ENCODE results near the gene DIP2A. TPM values are rescaled to one million over a fixed set of nuclear protein-coding genes. Genes with fewer than 3 reads are reported as not detected.

Gene DIP2A
- total and polyA plus RNA-seq, 2 experiments from 2014 or later, result 19.8 to 24.6 TPM

GRCh38 chr21:46616656-46617055, 158.0 kb downstream of the DIP2A start:
- no peak overlapping the region for H3K4me2 ChIP-seq
- H3K4me1 ChIP-seq (ENCODE audit: insufficient read depth), result no peaks in the 10 kb centered on the region
- H3K4me3 ChIP-seq, result no peak overlapping the region
- no peaks in the 10 kb centered on the region for H3K9me2 ChIP-seq (replicated peaks; ENCODE audit: insufficient read depth)
- no peak overlapping the region for H2AFZ ChIP-seq
- H3K27me3 ChIP-seq, result no peaks in the 10 kb centered on the region
- H3K36me3 ChIP-seq (replicated peaks; ENCODE audit: insufficient read depth, low read depth), result no peaks in the 10 kb centered on the region
- H3K79me2 ChIP-seq, result no peaks in the 10 kb centered on the region
- WGBS (ENCODE audit: low lambda C conversion rate, missing lambda C conversion rate), result 97% methylated on average over 1 of the region's 1 CpG
- no peaks in the 10 kb centered on the region for H4K20me1 ChIP-seq (ENCODE audit: insufficient read depth, poor library complexity, severe bottlenecking)
- TF ChIP-seq EZH2phosphoT487 (IDR thresholded peaks at IDR 0.05; ENCODE audit: low read depth, severe bottlenecking, unreplicated experiment), result no peak
- no peak for TF ChIP-seq EZH2 (IDR thresholded peaks at IDR 0.05; ENCODE audit: borderline replicate concordance)
- no peak for TF ChIP-seq CTCF (IDR thresholded peaks at IDR 0.05; ENCODE audit: poor library complexity)
- H3K27ac ChIP-seq, result no peak overlapping the region
- DNase-seq (ENCODE audit: low spot score), result no peak
- H3K9me3 ChIP-seq (ENCODE audit: low read depth), result no peaks in the 10 kb centered on the region

GRCh38 chr21:46617267-46618051, 158.8 kb downstream of the DIP2A start:
- Histone ChIP-seq H3K27ac (no peak overlapping the region), H3K4me2 (no peak overlapping the region), H3K79me2 (no peaks in the 10 kb centered on the region), H4K20me1 (ENCODE audit: insufficient read depth, poor library complexity, severe bottlenecking) (no peaks in the 10 kb centered on the region), H2AFZ (no peak overlapping the region), H3K4me1 (ENCODE audit: insufficient read depth) (no peaks in the 10 kb centered on the region), H3K9me3 (ENCODE audit: low read depth) (no peaks in the 10 kb centered on the region), H3K4me3 (no peak overlapping the region), H3K27me3 (no peaks in the 10 kb centered on the region), H3K36me3 (replicated peaks; ENCODE audit: insufficient read depth, low read depth) (no peaks in the 10 kb centered on the region), H3K9me2 (replicated peaks; ENCODE audit: insufficient read depth) (no peaks in the 10 kb centered on the region)
- DNase-seq (ENCODE audit: low spot score), result no peak
- TF ChIP-seq CTCF (IDR thresholded peaks at IDR 0.05; ENCODE audit: poor library complexity) (no peak), EZH2phosphoT487 (IDR thresholded peaks at IDR 0.05; ENCODE audit: low read depth, severe bottlenecking, unreplicated experiment) (no peak), EZH2 (IDR thresholded peaks at IDR 0.05; ENCODE audit: borderline replicate concordance) (no peak)
- WGBS (ENCODE audit: low lambda C conversion rate, missing lambda C conversion rate), result 87% methylated on average over 6 of the region's 6 CpGs

GRCh38 chr21:46618738-46619379, 160.2 kb downstream of the DIP2A start:
- TF ChIP-seq CTCF (IDR thresholded peaks at IDR 0.05; ENCODE audit: poor library complexity), result no peak
- no peak for TF ChIP-seq EZH2phosphoT487 (IDR thresholded peaks at IDR 0.05; ENCODE audit: low read depth, severe bottlenecking, unreplicated experiment)
- no peak for TF ChIP-seq EZH2 (IDR thresholded peaks at IDR 0.05; ENCODE audit: borderline replicate concordance)
- no peak overlapping the region for H3K4me2 ChIP-seq
- no peaks in the 10 kb centered on the region for H3K9me3 ChIP-seq (ENCODE audit: low read depth)
- no peak for DNase-seq (ENCODE audit: low spot score)
- no peak overlapping the region for H3K27ac ChIP-seq
- H3K36me3 ChIP-seq (replicated peaks; ENCODE audit: insufficient read depth, low read depth), result no peaks in the 10 kb centered on the region
- H3K9me2 ChIP-seq (replicated peaks; ENCODE audit: insufficient read depth), result no peaks in the 10 kb centered on the region
- H3K4me3 ChIP-seq, result no peak overlapping the region
- WGBS (ENCODE audit: low lambda C conversion rate, missing lambda C conversion rate), result 95% methylated on average over 5 of the region's 5 CpGs
- no peaks in the 10 kb centered on the region for H3K79me2 ChIP-seq
- H4K20me1 ChIP-seq (ENCODE audit: insufficient read depth, poor library complexity, severe bottlenecking), result no peaks in the 10 kb centered on the region
- H3K27me3 ChIP-seq, result no peaks in the 10 kb centered on the region
- H2AFZ ChIP-seq, result no peak overlapping the region
- H3K4me1 ChIP-seq (ENCODE audit: insufficient read depth), result no peaks in the 10 kb centered on the region

Small RNAs within 50 kb of the gene (small RNA-seq; reads per million reads assigned to genes)
- not detected for gene RNU6-396P

Other genes starting within 250 kb of the DIP2A start
- 122 and 146 TPM in 2 replicates for gene LSS, start 230.1 kb upstream of the DIP2A start, total RNA-seq
- gene LSS, start 230.1 kb upstream of the DIP2A start, polyA plus RNA-seq, result 131 TPM in 2 replicates
- 52.5 and 64.8 TPM in 2 replicates for gene MCM3AP, start 173.3 kb upstream of the DIP2A start, total RNA-seq
- 29.1 and 35.4 TPM in 2 replicates for gene MCM3AP, start 173.3 kb upstream of the DIP2A start, polyA plus RNA-seq
- 21.8 and 25.4 TPM in 2 replicates for gene YBEY, start 172.5 kb upstream of the DIP2A start, total RNA-seq
- 13.9 and 19.9 TPM in 2 replicates for gene YBEY, start 172.5 kb upstream of the DIP2A start, polyA plus RNA-seq
- gene C21orf58, start 135.0 kb upstream of the DIP2A start, total RNA-seq, result 2.6 TPM in 2 replicates
- 6.8 and 6.9 TPM in 2 replicates for gene C21orf58, start 135.0 kb upstream of the DIP2A start, polyA plus RNA-seq
- gene PCNT, start 134.7 kb upstream of the DIP2A start, total RNA-seq, result 11.5 and 12.7 TPM in 2 replicates
- gene PCNT, start 134.7 kb upstream of the DIP2A start, polyA plus RNA-seq, result 14.1 and 14.3 TPM in 2 replicates
- not detected in 2 replicates for gene S100B, start 146.2 kb downstream of the DIP2A start, total RNA-seq
- gene S100B, start 146.2 kb downstream of the DIP2A start, polyA plus RNA-seq, result not detected in 2 replicates
- gene PRMT2, start 176.8 kb downstream of the DIP2A start, total RNA-seq, result 79.7 and 86.5 TPM in 2 replicates
- gene PRMT2, start 176.8 kb downstream of the DIP2A start, polyA plus RNA-seq, result 98.1 and 108 TPM in 2 replicates

Measured in hepatocyte (in vitro differentiated cells).